CD14-positive monocyte (primary cell): ENCODE results near the gene HNRNPM. TPM values are rescaled to one million over a fixed set of nuclear protein-coding genes. Genes with fewer than 3 reads are reported as not detected.

Experiments used
- DNase-seq, 3 donors: peaks; one replicate each; pipeline ENCODE4 v3.0.0-alpha.2; 2011 to 2022
- H2AFZ ChIP-seq: 2 replicates; pipeline ENCODE4 v1.6.0; 2012; ENCODE audit warnings: mild to moderate bottlenecking, low read depth, low read length, inconsistent platforms; ENCODE audit not compliant: insufficient read depth, poor library complexity, severe bottlenecking
- H3K27ac ChIP-seq, 2 donors: 1 replicate in 1 of 2; 2 replicates in 1 of 2; pipeline ENCODE4 v1.5.1; 2012 to 2013; ENCODE audit warnings: low read length in 2 of 2, control low read depth in 1 of 2, inconsistent platforms in 1 of 2, low read depth in 1 of 2, mild to moderate bottlenecking in 1 of 2
- H3K27me3 ChIP-seq, 2 donors: one replicate each; pipeline versions ENCODE4 v1.6.0 to v1.6.1; 2011 to 2013; ENCODE audit warnings: low read length in 2 of 2; ENCODE audit not compliant: control insufficient read depth in 2 of 2, insufficient read depth in 2 of 2
- H3K36me3 ChIP-seq, 2 donors: replicated peaks in 1 of 2; 1 replicate in 1 of 2; 2 replicates in 1 of 2; pipeline versions ENCODE4 v1.5.1 to v1.6.1; 2012 to 2013; ENCODE audit warnings: low read length in 2 of 2, control low read depth in 1 of 2, inconsistent platforms in 1 of 2, mild to moderate bottlenecking in 1 of 2; ENCODE audit not compliant: insufficient read depth in 2 of 2, control insufficient read depth in 1 of 2
- H3K4me1 ChIP-seq, 2 donors: 1 replicate in 1 of 2; 2 replicates in 1 of 2; pipeline versions ENCODE4 v1.5.1 to v1.6.1; 2012 to 2013; ENCODE audit warnings: low read length in 2 of 2, control low read depth in 1 of 2, inconsistent platforms in 1 of 2, mild to moderate bottlenecking in 1 of 2, moderate library complexity in 1 of 2; ENCODE audit not compliant: insufficient read depth in 2 of 2, control insufficient read depth in 1 of 2
- H3K4me2 ChIP-seq: replicated peaks from 2 replicates; pipeline ENCODE3; 2012; ENCODE audit warnings: low read length, moderate library complexity, mild to moderate bottlenecking; ENCODE audit not compliant: poor library complexity, severe bottlenecking; ENCODE audit errors: extremely low read depth
- H3K4me3 ChIP-seq, 3 experiments: fragments of 200-600 bp in 1 of 3; sonication (generic) in 1 of 3; replicated peaks in 1 of 3; 1 replicate in 2 of 3; 2 replicates in 1 of 3; pipeline ENCODE4 v1.5.1; 2011 to 2013; ENCODE audit warnings: low read length in 3 of 3, mild to moderate bottlenecking in 3 of 3, control low read depth in 2 of 3, low read depth in 2 of 3, inconsistent platforms in 1 of 3, moderate library complexity in 1 of 3
- H3K79me2 ChIP-seq: 2 replicates; pipeline ENCODE4 v1.6.0; 2012; ENCODE audit warnings: mild to moderate bottlenecking, control low read depth, inconsistent platforms, low read length, moderate library complexity; ENCODE audit not compliant: insufficient read depth
- H3K9ac ChIP-seq: 2 replicates; pipeline ENCODE4 v1.6.0; 2017; ENCODE audit warnings: low read length, mild to moderate bottlenecking; ENCODE audit not compliant: insufficient read depth, poor library complexity, severe bottlenecking
- H3K9me3 ChIP-seq, 2 donors: replicated peaks in 1 of 2; 1 replicate in 1 of 2; 2 replicates in 1 of 2; pipeline versions ENCODE4 v1.5.1 to v1.6.1; 2012 to 2013; ENCODE audit warnings: low read length in 2 of 2, control low read depth in 1 of 2; ENCODE audit not compliant: control insufficient read depth in 1 of 2, insufficient read depth in 1 of 2
- H4K20me1 ChIP-seq: 2 replicates; pipeline ENCODE4 v1.6.0; 2012; ENCODE audit warnings: mild to moderate bottlenecking, low read length, control low read depth, moderate library complexity; ENCODE audit not compliant: insufficient read depth
- H3K27ac Mint-ChIP-seq, 7 donors: one replicate each; pipeline ENCODE4 v1.8.0; 2020; ENCODE audit warnings: mild to moderate bottlenecking in 7 of 7, mixed read lengths in 7 of 7, moderate library complexity in 6 of 7, inconsistent platforms in 2 of 7
- H3K27me3 Mint-ChIP-seq, 3 donors: one replicate each; pipeline ENCODE4 v1.8.0; 2021 to 2022; ENCODE audit warnings: low read depth in 3 of 3, mild to moderate bottlenecking in 3 of 3, mixed read lengths in 3 of 3, moderate library complexity in 3 of 3, inconsistent platforms in 1 of 3
- H3K36me3 Mint-ChIP-seq, 2 donors: one replicate each; pipeline ENCODE4 v1.8.0; 2020; ENCODE audit warnings: mixed read lengths in 2 of 2, inconsistent platforms in 1 of 2, mild to moderate bottlenecking in 1 of 2
- H3K4me1 Mint-ChIP-seq: one replicate; pipeline ENCODE4 v1.8.0; 2020; ENCODE audit warnings: mild to moderate bottlenecking, mixed read lengths
- H3K4me3 Mint-ChIP-seq, 2 donors: one replicate each; pipeline ENCODE4 v1.8.0; 2020; ENCODE audit warnings: mild to moderate bottlenecking in 2 of 2, mixed read lengths in 2 of 2, moderate library complexity in 1 of 2
- H3K9me3 Mint-ChIP-seq, 7 donors: one replicate each; pipeline ENCODE4 v1.8.0; 2020 to 2022; ENCODE audit warnings: mixed read lengths in 7 of 7, mild to moderate bottlenecking in 6 of 7, moderate library complexity in 6 of 7, inconsistent platforms in 2 of 7
- WGBS: methylation state at CpG from one replicate; pipeline ENCODE4 v1.1.5; 2013; ENCODE audit warnings: missing lambda C conversion rate; ENCODE audit not compliant: insufficient coverage; 5-methylcytosine and 5-hydroxymethylcytosine counted together
- intact Hi-C, 2 donors: fragments of 100-400 bp; cut with micrococcal nuclease; formaldehyde crosslinking; loops; one replicate each; pipeline versions ENCODE4 v1.15.0 to v1.15.1; 2023
- polyA plus RNA-seq, 3 donors: library from polyadenylated mRNA; depleted of rRNA in 1 of 3; unstranded in 2 of 3; stranded (reverse) in 1 of 3; fragments of 300-500 nt in 2 of 3; fragments of >200 nt in 1 of 3; fragmentation: Illumina TruSeq in 2 of 3; gene quantifications; 1 replicate in 2 of 3; 2 replicates in 1 of 3; pipeline ENCODE4 v1.2.3, GENCODE V29; 2012 to 2021
- TF ChIP-seq, protein P1 (sequence below): fragments of 200-600 bp; IDR thresholded peaks from one replicate; pipeline ENCODE4 v1.8.0; 2022; ENCODE audit warnings: antibody characterized with exemption, mild to moderate bottlenecking

The HNRNPM gene
- polyA plus RNA-seq, 3 donors, result 77.0 to 121 (median 116) TPM

DNA sequence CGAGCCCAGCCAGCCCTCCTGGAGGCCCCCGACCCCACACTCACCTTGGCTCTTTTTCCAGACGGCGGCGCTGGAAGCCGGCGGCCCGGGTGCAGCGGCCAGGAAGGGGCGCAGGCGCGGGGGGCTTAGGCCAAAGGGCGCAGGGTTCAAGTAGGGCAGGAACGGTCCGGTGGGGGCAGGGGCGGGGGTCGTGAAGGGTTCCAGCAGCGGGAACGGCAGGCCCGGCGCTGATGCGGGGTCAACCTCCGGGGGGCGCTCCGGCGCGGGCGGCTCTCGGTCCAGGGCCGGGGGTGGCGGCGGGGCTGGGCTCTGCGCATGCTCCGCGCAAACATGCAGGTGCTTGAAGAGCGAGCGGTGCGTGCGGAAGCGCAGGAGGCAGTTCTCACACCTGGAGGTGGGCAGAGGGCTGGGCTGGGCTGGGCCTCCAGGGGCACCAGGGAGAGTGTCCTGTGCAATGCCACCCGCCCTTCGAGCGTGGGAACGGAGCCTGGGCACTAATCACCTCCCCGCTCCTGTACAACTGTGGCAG is 66.9 kb downstream of the HNRNPM start:
- intact Hi-C loops, result loop anchor here in 1 of 2 donors (10.0 kb wide), 1 partner anchor 97 kb away; the partner anchor contains the start of gene MARCHF2
- Mint-ChIP-seq H3K27me3 (peaks cover 0 to 4% (median 0%) of the 10 kb centered on the region in 3 donors), H3K4me3 (no peak overlapping the region), H3K27ac (no peak overlapping the region), H3K36me3 (peaks cover 0 to 34% of the 10 kb centered on the region in 2 donors), H3K4me1 (peaks cover 53% of the 10 kb centered on the region), H3K9me3 (no peaks in the 10 kb centered on the region)
- no peaks in the 10 kb centered on the region for H3K9me3 ChIP-seq
- H3K4me1 ChIP-seq, result peaks cover 54 to 58% of the 10 kb centered on the region in 2 donors
- no peak overlapping the region for H3K4me2 ChIP-seq
- no peak overlapping the region for H3K4me3 ChIP-seq
- H4K20me1 ChIP-seq, result no peaks in the 10 kb centered on the region
- WGBS, result 94% methylated on average over 44 of the region's 45 CpGs
- H3K36me3 ChIP-seq, result peaks cover 5% of the 10 kb centered on the region in 2 donors
- no peaks in the 10 kb centered on the region for H3K27me3 ChIP-seq
- DNase-seq, result peak in 1 of 3 donors; percentile 4
- H3K9ac ChIP-seq, result no peak overlapping the region
- no peak overlapping the region for H2AFZ ChIP-seq
- H3K27ac ChIP-seq, result peak overlapping the region in 1 of 2 donors; percentile 82
- TF ChIP-seq, protein P1, sequence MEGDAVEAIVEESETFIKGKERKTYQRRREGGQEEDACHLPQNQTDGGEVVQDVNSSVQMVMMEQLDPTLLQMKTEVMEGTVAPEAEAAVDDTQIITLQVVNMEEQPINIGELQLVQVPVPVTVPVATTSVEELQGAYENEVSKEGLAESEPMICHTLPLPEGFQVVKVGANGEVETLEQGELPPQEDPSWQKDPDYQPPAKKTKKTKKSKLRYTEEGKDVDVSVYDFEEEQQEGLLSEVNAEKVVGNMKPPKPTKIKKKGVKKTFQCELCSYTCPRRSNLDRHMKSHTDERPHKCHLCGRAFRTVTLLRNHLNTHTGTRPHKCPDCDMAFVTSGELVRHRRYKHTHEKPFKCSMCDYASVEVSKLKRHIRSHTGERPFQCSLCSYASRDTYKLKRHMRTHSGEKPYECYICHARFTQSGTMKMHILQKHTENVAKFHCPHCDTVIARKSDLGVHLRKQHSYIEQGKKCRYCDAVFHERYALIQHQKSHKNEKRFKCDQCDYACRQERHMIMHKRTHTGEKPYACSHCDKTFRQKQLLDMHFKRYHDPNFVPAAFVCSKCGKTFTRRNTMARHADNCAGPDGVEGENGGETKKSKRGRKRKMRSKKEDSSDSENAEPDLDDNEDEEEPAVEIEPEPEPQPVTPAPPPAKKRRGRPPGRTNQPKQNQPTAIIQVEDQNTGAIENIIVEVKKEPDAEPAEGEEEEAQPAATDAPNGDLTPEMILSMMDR, result no peak
- peaks cover 36% of the 10 kb centered on the region for H3K79me2 ChIP-seq

DNA sequence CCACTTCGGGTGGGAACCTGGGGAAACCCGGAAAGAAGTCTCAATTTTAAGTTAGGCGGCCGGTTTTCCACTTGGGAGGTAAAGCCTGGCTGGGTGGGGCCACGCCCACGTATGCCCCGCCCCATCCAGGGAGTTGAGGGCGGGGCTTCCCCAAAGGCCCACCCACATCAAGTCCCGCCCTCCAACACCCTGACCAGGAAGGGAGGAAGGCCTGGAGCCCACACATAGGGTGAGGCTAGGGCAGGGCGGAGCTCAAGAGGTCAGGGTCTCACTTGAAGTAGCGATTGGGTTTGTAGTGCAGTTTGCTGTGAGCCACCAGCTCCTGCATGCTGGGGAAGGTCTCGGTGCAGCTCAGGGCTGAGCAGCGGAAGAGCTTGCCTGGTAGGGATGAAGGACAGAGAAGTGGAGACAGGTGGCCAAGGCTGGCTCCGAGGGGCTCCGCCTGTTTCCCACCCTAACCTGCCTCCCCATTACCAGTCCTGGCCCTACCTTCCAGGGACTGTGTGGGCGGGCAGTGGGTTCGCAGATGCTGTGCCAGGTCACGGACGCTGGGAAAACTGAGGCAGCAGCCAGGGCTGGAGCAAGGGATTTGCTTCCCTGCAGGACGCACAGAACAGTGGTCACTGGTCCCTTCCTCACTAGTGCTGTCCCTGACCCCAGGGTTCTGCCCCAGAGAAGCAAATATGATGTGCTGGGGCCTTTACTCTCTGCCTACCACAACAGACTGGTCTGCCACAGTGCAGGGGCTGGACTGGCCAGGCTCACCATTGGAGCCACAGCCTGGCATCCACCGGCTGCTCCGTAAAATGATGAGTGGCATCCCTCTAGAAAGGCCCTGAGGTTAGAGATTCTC is 67.6 kb downstream of the HNRNPM start:
- 90% methylated on average over 13 of the region's 22 CpGs for WGBS

More for the DNA sequence above, 67.6 kb downstream of the HNRNPM start:
- Histone ChIP-seq H3K4me3 (peak overlapping the region in 1 of 3 experiments; percentile 85), H3K27me3 (no peaks in the 10 kb centered on the region), H2AFZ (no peak overlapping the region), H3K9ac (no peak overlapping the region), H3K9me3 (no peaks in the 10 kb centered on the region), H3K4me2 (peak overlapping the region; percentile 74), H3K36me3 (peaks cover under 1 to 5% of the 10 kb centered on the region in 2 donors), H3K4me1 (peaks cover 60 to 64% of the 10 kb centered on the region in 2 donors), H3K27ac (peak overlapping the region; percentile 76 to 82), H4K20me1 (no peaks in the 10 kb centered on the region), H3K79me2 (peaks cover 42% of the 10 kb centered on the region)
- Mint-ChIP-seq H3K4me3 (no peak overlapping the region), H3K9me3 (no peaks in the 10 kb centered on the region), H3K36me3 (peaks cover 0 to 33% of the 10 kb centered on the region in 2 donors), H3K27ac (peak overlapping the region in 6 of 7 donors; percentile 13 to 98 (median 73)), H3K4me1 (peaks cover 54% of the 10 kb centered on the region), H3K27me3 (peaks cover 0 to 4% (median 0%) of the 10 kb centered on the region in 3 donors)
- DNase-seq, result peak in 1 of 3 donors; percentile 6
- intact Hi-C loops, result loop anchor here in 1 of 2 donors (10.0 kb wide), 1 partner anchor 98 kb away; the partner anchor contains the start of gene MARCHF2
- TF ChIP-seq, protein P1, result no peak
